Measurements from ENCODE around the gene CFAP100.

CFAP100 gene

GRCh38 chr3:126464494-126464893, 69.8 kb downstream of the CFAP100 start:
- TF ChIP-seq CTCF (IDR thresholded peaks at IDR 0.05; ENCODE audit: control insufficient read depth, insufficient read depth, low read depth, low read length, missing control alignments) = no peak
- DNase-seq (ENCODE audit: low read depth) = no peak
- no peak overlapping the region for H3K4me3 ChIP-seq (ENCODE audit: control insufficient read depth, low read depth, low read length)

GRCh38 chr3:126464997-126465396, 70.3 kb downstream of the CFAP100 start:
- DNase-seq (ENCODE audit: low read depth) = no peak
- no peak overlapping the region for H3K4me3 ChIP-seq (ENCODE audit: control insufficient read depth, low read depth, low read length)
- TF ChIP-seq CTCF (IDR thresholded peaks at IDR 0.05; ENCODE audit: control insufficient read depth, insufficient read depth, low read depth, low read length, missing control alignments) = no peak

GRCh38 chr3:126465928-126466544, 71.3 kb downstream of the CFAP100 start:
- no peak for DNase-seq (ENCODE audit: low read depth)
- no peak overlapping the region for H3K4me3 ChIP-seq (ENCODE audit: control insufficient read depth, low read depth, low read length)
- no peak for TF ChIP-seq CTCF (IDR thresholded peaks at IDR 0.05; ENCODE audit: control insufficient read depth, insufficient read depth, low read depth, low read length, missing control alignments)

- no peak for DNase-seq (ENCODE audit: low read depth)
- H3K4me3 ChIP-seq (ENCODE audit: control insufficient read depth, low read depth, low read length) = no peak overlapping the region
- TF ChIP-seq CTCF (IDR thresholded peaks at IDR 0.05; ENCODE audit: control insufficient read depth, insufficient read depth, low read depth, low read length, missing control alignments) = no peak
Observed at GRCh38 chr3:126466886-126467610, 72.3 kb downstream of the CFAP100 start.

GRCh38 chr3:126467611-126467955, 72.9 kb downstream of the CFAP100 start:
- no peak overlapping the region for H3K4me3 ChIP-seq (ENCODE audit: control insufficient read depth, low read depth, low read length)
- no peak for DNase-seq (ENCODE audit: low read depth)
- no peak for TF ChIP-seq CTCF (IDR thresholded peaks at IDR 0.05; ENCODE audit: control insufficient read depth, insufficient read depth, low read depth, low read length, missing control alignments)

GRCh38 chr3:126468028-126468891, 73.6 kb downstream of the CFAP100 start:
- no peak for DNase-seq (ENCODE audit: low read depth)
- H3K4me3 ChIP-seq (ENCODE audit: control insufficient read depth, low read depth, low read length) = no peak overlapping the region

More at GRCh38 chr3:126468028-126468891, 73.6 kb downstream of the CFAP100 start:
- TF ChIP-seq CTCF (IDR thresholded peaks at IDR 0.05; ENCODE audit: control insufficient read depth, insufficient read depth, low read depth, low read length, missing control alignments) = no peak

All from AG09309 (cell line).